Measurements from ENCODE around the gene CEMIP2. TPM values are rescaled to one million over a fixed set of nuclear protein-coding genes. Genes with fewer than 3 reads are reported as not detected.

Gene CEMIP2
- total and polyA plus RNA-seq, 4 donors: 18.8 to 123 (median 38.6) TPM

- H3K9me3 ChIP-seq (ENCODE audit: control insufficient read depth in 4 of 4, low read length in 3 of 4): no peaks in the 10 kb centered on the region
- TF ChIP-seq NR2F2 (IDR thresholded peaks at IDR 0.05) (no peak), ATF3 (IDR thresholded peaks at IDR 0.05) (no peak)
- DNase-seq (ENCODE audit: low spot score): no peak
- H3K9ac ChIP-seq (ENCODE audit: low read depth in 1 of 2, low read length in 2 of 2): no peak overlapping the region
- no peak overlapping the region for H3K27ac ChIP-seq (ENCODE audit: low read depth in 1 of 2, low read length in 2 of 2)
- 96% methylated on average over 4 of the region's 4 CpGs for WGBS
- H3K4me3 ChIP-seq (ENCODE audit: low read depth in 1 of 3, low read length in 3 of 3): no peak overlapping the region
- peaks cover 0 to 9% (median 3%) of the 10 kb centered on the region in 4 donors for H3K4me1 ChIP-seq (ENCODE audit: control insufficient read depth in 4 of 4, insufficient read depth in 4 of 4, low read length in 3 of 4)
- H3K36me3 ChIP-seq (ENCODE audit: control insufficient read depth in 4 of 4, insufficient read depth in 3 of 4, low read depth in 1 of 4, low read length in 3 of 4): no peaks in the 10 kb centered on the region
- no peaks in the 10 kb centered on the region for H3K27me3 ChIP-seq (ENCODE audit: control insufficient read depth in 4 of 4, insufficient read depth in 4 of 4, low read length in 3 of 4)
These were observed 23.6 kb upstream of the CEMIP2 start for GRCh38 chr9:71791875-71792274.

GRCh38 chr9:71790296-71790695 lies 22.0 kb upstream of the CEMIP2 start:
- DNase-seq (ENCODE audit: low spot score): no peak
- Histone ChIP-seq H3K36me3 (ENCODE audit: control insufficient read depth in 4 of 4, insufficient read depth in 3 of 4, low read depth in 1 of 4, low read length in 3 of 4) (no peaks in the 10 kb centered on the region), H3K4me3 (ENCODE audit: low read depth in 1 of 3, low read length in 3 of 3) (no peak overlapping the region), H3K9ac (ENCODE audit: low read depth in 1 of 2, low read length in 2 of 2) (no peak overlapping the region), H3K27me3 (ENCODE audit: control insufficient read depth in 4 of 4, insufficient read depth in 4 of 4, low read length in 3 of 4) (no peaks in the 10 kb centered on the region), H3K27ac (ENCODE audit: low read depth in 1 of 2, low read length in 2 of 2) (no peak overlapping the region), H3K4me1 (ENCODE audit: control insufficient read depth in 4 of 4, insufficient read depth in 4 of 4, low read length in 3 of 4) (peaks cover 0 to 9% (median 3%) of the 10 kb centered on the region in 4 donors), H3K9me3 (ENCODE audit: control insufficient read depth in 4 of 4, low read length in 3 of 4) (no peaks in the 10 kb centered on the region)
- TF ChIP-seq MAX (IDR thresholded peaks at IDR 0.05) (no peak), ZBTB33 (IDR thresholded peaks at IDR 0.05) (no peak), HNF4A (conservative IDR thresholded peaks at IDR 0.05) (no peak), RXRA (IDR thresholded peaks at IDR 0.05) (no peak), RAD21 (IDR thresholded peaks at IDR 0.05) (no peak), SP1 (IDR thresholded peaks at IDR 0.05) (no peak), HNF4G (IDR thresholded peaks at IDR 0.05) (no peak), CTCF (IDR thresholded peaks at IDR 0.05; ENCODE audit: low read depth, low read length, missing input control) (no peak), TAF1 (conservative IDR thresholded peaks at IDR 0.05) (no peak)
- 96% methylated on average over 1 of the region's 1 CpG for WGBS

GRCh38 chr9:71783120-71783523 lies 14.8 kb upstream of the CEMIP2 start:
- H3K9me3 ChIP-seq (ENCODE audit: control insufficient read depth in 4 of 4, low read length in 3 of 4): no peaks in the 10 kb centered on the region
- H3K9ac ChIP-seq (ENCODE audit: low read depth in 1 of 2, low read length in 2 of 2): no peak overlapping the region
- H3K4me1 ChIP-seq (ENCODE audit: control insufficient read depth in 4 of 4, insufficient read depth in 4 of 4, low read length in 3 of 4): no peaks in the 10 kb centered on the region
- no peaks in the 10 kb centered on the region for H3K36me3 ChIP-seq (ENCODE audit: control insufficient read depth in 4 of 4, insufficient read depth in 3 of 4, low read depth in 1 of 4, low read length in 3 of 4)
- no peak for TF ChIP-seq FOXA2 (IDR thresholded peaks at IDR 0.05)
- TF ChIP-seq RAD21 (IDR thresholded peaks at IDR 0.05): peak in 1 of 2 donors; percentile 28
- no peak overlapping the region for H3K4me3 ChIP-seq (ENCODE audit: low read depth in 1 of 3, low read length in 3 of 3)
- H3K27ac ChIP-seq (ENCODE audit: low read depth in 1 of 2, low read length in 2 of 2): peak overlapping the region in 1 of 2 donors; percentile 50
- no peaks in the 10 kb centered on the region for H3K27me3 ChIP-seq (ENCODE audit: control insufficient read depth in 4 of 4, insufficient read depth in 4 of 4, low read length in 3 of 4)
- DNase-seq (ENCODE audit: low spot score): no peak
- WGBS: 56% methylated on average over 9 of the region's 9 CpGs

All from liver (tissue), 9 donors.